ENCODE data around the gene B3GAT3.

DNA sequence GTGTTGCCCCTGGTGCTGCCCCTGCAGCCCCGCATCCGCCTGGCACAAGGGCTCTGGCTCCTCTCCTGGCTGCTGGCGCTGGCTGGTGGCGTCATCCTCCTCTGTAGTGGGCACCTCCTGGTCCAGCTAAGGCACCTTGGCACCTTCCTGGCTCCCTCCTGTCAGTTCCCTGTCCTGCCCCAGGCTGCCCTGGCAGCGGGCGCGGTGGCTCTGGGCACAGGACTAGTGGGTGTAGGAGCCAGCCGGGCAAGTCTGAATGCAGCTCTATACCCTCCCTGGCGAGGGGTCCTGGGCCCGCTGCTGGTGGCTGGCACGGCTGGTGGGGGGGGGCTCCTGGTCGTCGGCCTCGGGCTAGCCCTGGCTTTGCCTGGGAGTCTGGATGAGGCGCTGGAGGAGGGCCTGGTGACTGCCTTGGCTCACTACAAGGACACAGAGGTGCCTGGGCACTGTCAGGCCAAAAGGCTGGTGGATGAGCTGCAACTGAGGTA, 8.5 kb downstream of the B3GAT3 start:
- TF ChIP-seq CTCF (IDR thresholded peaks at IDR 0.05) (no peak), POLR2A (IDR thresholded peaks at IDR 0.05) (no peak), EP300 (IDR thresholded peaks at IDR 0.05) (no peak)
